BE2C (cell line): ENCODE measurements around the gene TEN1.

Experiments
- DNase-seq: peaks from one replicate; pipeline ENCODE4 v3.0.0-alpha.2; 2020
- H3K27me3 ChIP-seq: fragments of 250-450 bp; sonication (Bioruptor Pico); 2 replicates; pipeline ENCODE4 v1.5.1; 2020; ENCODE audit warnings: mild to moderate bottlenecking
- H3K36me3 ChIP-seq: fragments of 250-450 bp; sonication (Bioruptor Pico); 2 replicates; pipeline ENCODE4 v1.5.1; 2020; ENCODE audit warnings: mild to moderate bottlenecking
- H3K4me1 ChIP-seq: fragments of 250-450 bp; sonication (Bioruptor Pico); 2 replicates; pipeline ENCODE4 v1.5.1; 2020
- H3K4me3 ChIP-seq: 2 replicates; pipeline ENCODE4 v1.5.1; 2011; ENCODE audit warnings: low read depth, low read length
- H3K9me3 ChIP-seq: fragments of 250-450 bp; sonication (Bioruptor Pico); 2 replicates; pipeline ENCODE4 v1.5.1; 2020
- CTCF ChIP-seq: IDR thresholded peaks from 2 replicates; pipeline ENCODE4 v1.5.1; 2012; ENCODE audit warnings: mild to moderate bottlenecking, low read depth, low read length

The TEN1 gene

GRCh38 chr17:76014100-76014924, 35.3 kb downstream of the TEN1 start:
- peaks cover 3% of the 10 kb centered on the region; the same call in 1 of the 2 replicates for H3K4me1 ChIP-seq
- peak; percentile 95 for TF ChIP-seq CTCF
- H3K4me3 ChIP-seq = peak overlapping the region; percentile 21
- no peaks in the 10 kb centered on the region for H3K27me3 ChIP-seq
- no peaks in the 10 kb centered on the region for H3K36me3 ChIP-seq
- H3K9me3 ChIP-seq = no peaks in the 10 kb centered on the region
- peak; percentile 88 for DNase-seq

GRCh38 chr17:76014925-76015261, 35.9 kb downstream of the TEN1 start:
- peak overlapping the region; percentile 21 for H3K4me3 ChIP-seq
- peaks cover 3% of the 10 kb centered on the region; the same call in 1 of the 2 replicates for H3K4me1 ChIP-seq
- H3K9me3 ChIP-seq = no peaks in the 10 kb centered on the region
- peak; percentile 66 for DNase-seq
- no peaks in the 10 kb centered on the region for H3K27me3 ChIP-seq
- peak; percentile 6; the same call in 1 of the 2 replicates for TF ChIP-seq CTCF
- no peaks in the 10 kb centered on the region for H3K36me3 ChIP-seq

- TF ChIP-seq CTCF = no peak
- Histone ChIP-seq H3K4me3 (no peak overlapping the region), H3K27me3 (no peaks in the 10 kb centered on the region), H3K4me1 (peaks cover 3% of the 10 kb centered on the region; the same call in 1 of the 2 replicates), H3K36me3 (no peaks in the 10 kb centered on the region), H3K9me3 (no peaks in the 10 kb centered on the region)
- DNase-seq = no peak
Observed at GRCh38 chr17:76017481-76018339, 38.7 kb downstream of the TEN1 start.

- H3K4me3 ChIP-seq = no peak overlapping the region
- H3K36me3 ChIP-seq = no peaks in the 10 kb centered on the region
- H3K27me3 ChIP-seq = no peaks in the 10 kb centered on the region
- no peak for TF ChIP-seq CTCF
- H3K9me3 ChIP-seq = no peaks in the 10 kb centered on the region
- DNase-seq = no peak
- H3K4me1 ChIP-seq = peaks cover 3% of the 10 kb centered on the region; the same call in 1 of the 2 replicates
Observed at GRCh38 chr17:76018340-76018680, 39.3 kb downstream of the TEN1 start.

GRCh38 chr17:76018801-76019200, 39.8 kb downstream of the TEN1 start:
- no peak for TF ChIP-seq CTCF
- no peak for DNase-seq
- no peaks in the 10 kb centered on the region for H3K36me3 ChIP-seq
- no peaks in the 10 kb centered on the region for H3K27me3 ChIP-seq
- no peak overlapping the region for H3K4me3 ChIP-seq
- H3K4me1 ChIP-seq = peaks cover 3% of the 10 kb centered on the region; the same call in 1 of the 2 replicates
- H3K9me3 ChIP-seq = no peaks in the 10 kb centered on the region
